H1 (cell line): ENCODE results near the gene GABRB2. TPM values are rescaled to one million over a fixed set of nuclear protein-coding genes. Genes with fewer than 3 reads are reported as not detected.

ENCODE experiments used
- CTCF ChIA-PET: fragments of 300-600 bp; sonication (Branson Sonifier 250); formaldehyde crosslinking; loops from one replicate; lab custom pipeline; 2021; ENCODE audit not compliant: partially characterized antibody; lab: Charles Lee
- POLR2A ChIA-PET: fragments of 300-600 bp; sonication (Branson Sonifier 250); formaldehyde crosslinking; loops from one replicate; lab custom pipeline; 2021; ENCODE audit warnings: inconsistent platforms; ENCODE audit not compliant: partially characterized antibody; lab: Charles Lee
- DNase-seq, 2 experiments: peaks; one replicate each; pipeline versions ENCODE4 v3.0.0 to v3.0.0-alpha.2; 2010 to 2022; ENCODE audit warnings: low spot score in 2 of 2, low read depth in 1 of 2, mixed read lengths in 1 of 2
- FAIRE-seq: peaks from 2 replicates; lab custom pipeline; 2011; peaks lifted over from hg19 to GRCh38; lab: Jason Lieb, UNC
- H2AFZ ChIP-seq: 2 replicates; pipeline ENCODE4 v1.8.1; 2012; ENCODE audit warnings: low read length, inconsistent platforms
- H2AK5ac ChIP-seq: 2 replicates; pipeline ENCODE4 v1.6.1; 2013; ENCODE audit warnings: low read depth, low read length
- H2BK120ac ChIP-seq: replicated peaks from 2 replicates; pipeline ENCODE3; 2013; ENCODE audit warnings: low read depth, low read length, inconsistent platforms
- H2BK12ac ChIP-seq: 2 replicates; pipeline ENCODE4 v1.6.1; 2013; ENCODE audit warnings: low read depth, low read length
- H2BK15ac ChIP-seq: 2 replicates; pipeline ENCODE4 v1.6.1; 2013; ENCODE audit warnings: low read length
- H2BK20ac ChIP-seq: 2 replicates; pipeline ENCODE4 v1.6.1; 2013; ENCODE audit warnings: low read length
- H2BK5ac ChIP-seq: 2 replicates; pipeline ENCODE4 v1.6.1; 2013; ENCODE audit warnings: low read depth, low read length
- H3K14ac ChIP-seq: 2 replicates; pipeline ENCODE4 v1.6.1; 2013; ENCODE audit warnings: inconsistent platforms; ENCODE audit not compliant: insufficient read length
- H3K18ac ChIP-seq: 2 replicates; pipeline ENCODE4 v1.6.1; 2013; ENCODE audit warnings: low read length; ENCODE audit errors: extremely low read depth
- H3K23ac ChIP-seq: 2 replicates; pipeline ENCODE4 v1.6.1; 2013; ENCODE audit warnings: inconsistent platforms; ENCODE audit not compliant: insufficient read length
- H3K23me2 ChIP-seq: 2 replicates; pipeline ENCODE4 v1.6.1; 2013; ENCODE audit warnings: low read depth, low read length
- H3K27ac ChIP-seq: 2 replicates; pipeline ENCODE4 v1.6.1; 2011; ENCODE audit warnings: low read depth, low read length, inconsistent platforms
- H3K27me3 ChIP-seq, 4 experiments: replicated peaks in 1 of 4; 1 replicate in 1 of 4; 2 replicates in 3 of 4; pipeline versions ENCODE4 v1.6.1 to v1.8.1; 2011 to 2013; ENCODE audit warnings: low read length in 3 of 4, mild to moderate bottlenecking in 3 of 4, inconsistent platforms in 2 of 4, mixed read lengths in 2 of 4, moderate library complexity in 1 of 4; ENCODE audit not compliant: control insufficient read depth in 3 of 4, insufficient read depth in 3 of 4; ENCODE audit errors: extremely low read depth in 1 of 4
- H3K36me3 ChIP-seq, 4 experiments: 2 replicates each; pipeline versions ENCODE4 v1.6.1 to v1.8.1; 2011 to 2013; ENCODE audit warnings: mild to moderate bottlenecking in 4 of 4, low read length in 3 of 4, moderate library complexity in 2 of 4, control low read depth in 1 of 4, inconsistent platforms in 1 of 4; ENCODE audit not compliant: insufficient read depth in 4 of 4, control insufficient read depth in 2 of 4
- H3K4ac ChIP-seq: replicated peaks from 2 replicates; pipeline ENCODE3; 2013; ENCODE audit warnings: low read length, low read depth, mixed read lengths, inconsistent platforms; ENCODE audit not compliant: insufficient read length
- H3K4me1 ChIP-seq, 4 experiments: replicated peaks in 1 of 4; 1 replicate in 1 of 4; 2 replicates in 3 of 4; pipeline versions ENCODE4 v1.6.1 to v1.8.1; 2011 to 2013; ENCODE audit warnings: low read length in 3 of 4, inconsistent platforms in 2 of 4, mixed read lengths in 1 of 4; ENCODE audit not compliant: insufficient read depth in 4 of 4, control insufficient read depth in 3 of 4
- H3K4me2 ChIP-seq, 2 experiments: 2 replicates each; pipeline versions ENCODE4 v1.6.1 to v1.8.1; 2011 to 2013; ENCODE audit warnings: low read depth in 2 of 2, low read length in 2 of 2, control low read depth in 1 of 2, inconsistent platforms in 1 of 2, mild to moderate bottlenecking in 1 of 2; ENCODE audit not compliant: insufficient read depth in 1 of 2
- H3K4me3 ChIP-seq, 4 experiments: fragments of 200-600, 300-600 bp in 1 of 4; sonication (generic), shearing (Covaris generic), sonication (Bioruptor Twin) in 1 of 4; 2 replicates each; pipeline versions ENCODE4 v1.5.1 to v1.8.1; 2011 to 2016; ENCODE audit warnings: low read length in 4 of 4, low read depth in 3 of 4, control low read depth in 2 of 4, inconsistent platforms in 2 of 4, mild to moderate bottlenecking in 2 of 4, mixed read lengths in 1 of 4, moderate library complexity in 1 of 4; ENCODE audit not compliant: insufficient read depth in 2 of 4; ENCODE audit errors: extremely low read depth in 1 of 4
- H3K56ac ChIP-seq: replicated peaks from 2 replicates; pipeline ENCODE3; 2013; ENCODE audit warnings: low read depth, mild to moderate bottlenecking, mixed read lengths, low read length, inconsistent platforms; ENCODE audit not compliant: insufficient read length
- H3K79me1 ChIP-seq: 2 replicates; pipeline ENCODE4 v1.6.1; 2013; ENCODE audit warnings: low read depth, low read length, control low read depth
- H3K79me2 ChIP-seq, 2 experiments: 2 replicates each; pipeline versions ENCODE4 v1.6.1 to v1.8.1; 2012 to 2013; ENCODE audit warnings: low read length in 2 of 2, mild to moderate bottlenecking in 2 of 2, inconsistent platforms in 1 of 2; ENCODE audit not compliant: insufficient read depth in 2 of 2, control insufficient read depth in 1 of 2
- H3K9ac ChIP-seq, 4 experiments: replicated peaks in 1 of 4; 1 replicate in 1 of 4; 2 replicates in 3 of 4; pipeline versions ENCODE4 v1.6.1 to v1.8.1; 2011 to 2013; ENCODE audit warnings: low read depth in 3 of 4, low read length in 3 of 4, control low read depth in 2 of 4, mild to moderate bottlenecking in 2 of 4, moderate library complexity in 2 of 4, inconsistent platforms in 1 of 4; ENCODE audit errors: extremely low read depth in 1 of 4
- H3K9me3 ChIP-seq, 2 experiments: 2 replicates each; pipeline versions ENCODE4 v1.6.1 to v1.8.1; 2012 to 2013; ENCODE audit warnings: mild to moderate bottlenecking in 2 of 2, moderate library complexity in 2 of 2, control low read depth in 1 of 2, inconsistent platforms in 1 of 2, low read depth in 1 of 2, low read length in 1 of 2, mixed read lengths in 1 of 2; ENCODE audit not compliant: insufficient read depth in 2 of 2
- H4K20me1 ChIP-seq, 2 experiments: replicated peaks in 1 of 2; 2 replicates each; pipeline versions ENCODE3 to v1.8.1; 2011 to 2013; ENCODE audit warnings: inconsistent platforms in 2 of 2, low read length in 2 of 2, mild to moderate bottlenecking in 1 of 2; ENCODE audit not compliant: insufficient read depth in 2 of 2, control insufficient read depth in 1 of 2
- H4K5ac ChIP-seq: 2 replicates; pipeline ENCODE4 v1.6.1; 2013; ENCODE audit warnings: low read length, low read depth, mixed read lengths, inconsistent platforms; ENCODE audit not compliant: insufficient read length
- H4K8ac ChIP-seq: 2 replicates; pipeline ENCODE4 v1.8.0; 2013; ENCODE audit warnings: mild to moderate bottlenecking, moderate library complexity, low read length, inconsistent platforms; ENCODE audit not compliant: insufficient read depth; ENCODE audit errors: extremely low read depth
- H4K91ac ChIP-seq: replicated peaks from 2 replicates; pipeline ENCODE3; 2013; ENCODE audit warnings: low read length, mixed read lengths, inconsistent platforms; ENCODE audit not compliant: insufficient read length
- ASH2L ChIP-seq: fragments of 200-600, 300-600 bp; sonication (generic); IDR thresholded peaks from one replicate; pipeline ENCODE4 v1.7.1; 2017; ENCODE audit warnings: low read length
- BRCA1 ChIP-seq: IDR thresholded peaks from 2 replicates; pipeline ENCODE4 v1.6.1; 2012; ENCODE audit warnings: low read depth, low read length, improper control_type of control experiment
- EZH2 ChIP-seq: fragments of 200-600 bp; sonication (generic); IDR thresholded peaks from 2 replicates; pipeline ENCODE4 v1.7.1; 2012; ENCODE audit warnings: low read depth, mild to moderate bottlenecking, moderate library complexity, low read length, inconsistent platforms; ENCODE audit not compliant: severe bottlenecking
- JUND ChIP-seq: IDR thresholded peaks from 2 replicates; pipeline ENCODE4 v1.6.1; 2011; ENCODE audit warnings: mild to moderate bottlenecking, improper control_type of control experiment, low read length
- KDM5A ChIP-seq: fragments of 200-600 bp; IDR thresholded peaks from 2 replicates; pipeline ENCODE4 v1.7.1; 2012; ENCODE audit warnings: mild to moderate bottlenecking, low read length, inconsistent platforms, mixed read lengths
- NRF1 ChIP-seq: IDR thresholded peaks from 2 replicates; pipeline ENCODE4 v1.6.1; 2011; ENCODE audit warnings: mild to moderate bottlenecking, low read depth, low read length, improper control_type of control experiment
- SIN3A ChIP-seq, 2 experiments: IDR thresholded peaks in 1 of 2; conservative IDR thresholded peaks in 1 of 2; 2 replicates each; pipeline ENCODE4 v1.6.1; 2011 to 2012; ENCODE audit warnings: low read length in 2 of 2, improper control_type of control experiment in 1 of 2, low read depth in 1 of 2, mild to moderate bottlenecking in 1 of 2
- SIRT6 ChIP-seq: IDR thresholded peaks from one replicate; pipeline ENCODE4 v1.7.1; 2012; ENCODE audit warnings: low read length, inconsistent platforms
- SP1 ChIP-seq: IDR thresholded peaks from 2 replicates; pipeline ENCODE4 v1.6.1; 2011; ENCODE audit warnings: low read depth, low read length
- SUZ12 ChIP-seq: fragments of 200-600 bp; sonication (generic); IDR thresholded peaks from 2 replicates; pipeline ENCODE4 v1.6.1; 2012; ENCODE audit warnings: mild to moderate bottlenecking, inconsistent platforms, low read length, moderate library complexity, mixed read lengths
- TEAD4 ChIP-seq: IDR thresholded peaks from 2 replicates; pipeline ENCODE4 v1.6.1; 2012; ENCODE audit warnings: low read depth, low read length, inconsistent platforms, mixed read lengths
- USF2 ChIP-seq: IDR thresholded peaks from 2 replicates; pipeline ENCODE4 v1.6.1; 2011; ENCODE audit warnings: low read length, improper control_type of control experiment
- WGBS, 2 experiments: shearing (Covaris generic) in 1 of 2; methylation state at CpG; one replicate each; pipeline versions ENCODE4 v1.1.6 to v1.1.7; 2013 to 2015; ENCODE audit warnings: low lambda C conversion rate in 2 of 2, mixed read lengths in 2 of 2, inconsistent platforms in 1 of 2, low coverage in 1 of 2, missing lambda C conversion rate in 1 of 2; ENCODE audit not compliant: insufficient replicate concordance in 2 of 2, insufficient coverage in 1 of 2, insufficient read length in 1 of 2; ENCODE audit errors: extremely low coverage in 1 of 2, missing lambda C conversion rate in 1 of 2; 5-methylcytosine and 5-hydroxymethylcytosine counted together
- polyA plus RNA-seq, 7 experiments: library from polyadenylated mRNA; depleted of rRNA in 3 of 7; stranded (reverse) in 5 of 7; unstranded in 2 of 7; fragments of >200 nt in 5 of 7; fragments of 200-250 nt in 2 of 7; gene quantifications; 1 replicate in 5 of 7; 2 replicates in 1 of 7; 4 replicates in 1 of 7; pipeline versions ENCODE4 v1.2.1 to v1.2.3, GENCODE V29; 2011 to 2013; ENCODE audit warnings: missing spikeins in 2 of 7, mixed read lengths in 2 of 7
- total RNA-seq: library from RNA; stranded (reverse); fragmentation: NEBNext Ultra II Directional; extraction: Animal tissue kit (Norgen Biotek cat#: 25700); gene quantifications from 2 replicates; pipeline ENCODE4 v1.2.1, GENCODE V29; 2021

Gene GABRB2
- total and polyA plus RNA-seq, 2 of the 8 experiments (the other 6 are each of a cell fraction or from before 2014, with no cell fraction given): 0.54 to 1.9 TPM

- Histone ChIP-seq H4K91ac (no peak overlapping the region), H3K27me3 (peaks cover 20 to 58% (median 50%) of the 10 kb centered on the region in 4 experiments), H4K5ac (no peak overlapping the region), H3K9ac (peak overlapping the region in 1 of 4 experiments; percentile 17; a peak in 1 of 7 replicates), H3K14ac (no peak overlapping the region), H3K9me3 (no peaks in the 10 kb centered on the region), H2BK5ac (no peak overlapping the region), H2BK12ac (no peak overlapping the region), H4K8ac (no peak overlapping the region), H2AFZ (peak overlapping the region; percentile 72; the same call in 1 of the 2 replicates), H3K79me1 (no peaks in the 10 kb centered on the region), H3K36me3 (no peaks in the 10 kb centered on the region), H3K23ac (no peak overlapping the region), H3K4me2 (peak overlapping the region; percentile 91 to 97), H3K56ac (no peak overlapping the region), H2BK20ac (no peak overlapping the region), H2BK120ac (no peak overlapping the region), H4K20me1 (peaks cover 1 to 2% of the 10 kb centered on the region in 2 experiments), H2BK15ac (no peak overlapping the region), H3K23me2 (peaks cover 22% of the 10 kb centered on the region), H3K79me2 (no peaks in the 10 kb centered on the region), H3K27ac (no peak overlapping the region), H3K4me1 (peaks cover 5 to 20% (median 13%) of the 10 kb centered on the region in 4 experiments; a peak in 6 of 7 replicates), H3K4me3 (peak overlapping the region; percentile 52 to 73 (median 54)), H3K18ac (no peak overlapping the region; the same call in 1 of the 2 replicates), H2AK5ac (no peak overlapping the region), H3K4ac (no peak overlapping the region)
- ChIA-PET POLR2A (no interaction called here), CTCF (interaction anchor here (0.8 to 1.4 kb wide), 4 partner anchors 9 to 1861 kb away, joined by 3 to 4 read pairs (median 4); no protein-coding TSS in a partner anchor)
- FAIRE-seq (no peak), DNase-seq (peak in 1 of 2 experiments; percentile 61)
- WGBS, 2 experiments: 0% methylated on average over 1 of the region's 64 CpGs; no CpG with 5 or more reads in 1 of the 2 experiments
- TF ChIP-seq NRF1: no peak
- no peak for TF ChIP-seq TEAD4
- peak; percentile 69 for TF ChIP-seq EZH2
- TF ChIP-seq SUZ12: peak; percentile 80
- TF ChIP-seq KDM5A: no peak
- TF ChIP-seq SP1: no peak
- no peak for TF ChIP-seq SIRT6
- no peak for TF ChIP-seq SIN3A (conservative IDR thresholded peaks at IDR 0.05 in 1 of 2, IDR thresholded peaks at IDR 0.05 in 1 of 2; ENCODE audit: low read depth in 1 of 2, low read length in 2 of 2)
- no peak for TF ChIP-seq JUND
- no peak for TF ChIP-seq USF2
- TF ChIP-seq BRCA1: no peak
- peak; percentile 67 for TF ChIP-seq ASH2L
Observed at GRCh38 chr5:161547738-161548486, 1.4 kb upstream of the GABRB2 start.
